Astrocyte of the hippocampus (primary cell): ENCODE results near the gene URB1.
"Not testable (repeated sequence)": the region's sequence is repeated elsewhere in the genome, so short reads cannot be mapped to it uniquely, and the experiment has no call there.

Experiments
- DNase-seq: peaks from one replicate; pipeline ENCODE4 v3.0.0; 2011; ENCODE audit warnings: low read depth, low spot score

Gene URB1

GRCh38 chr21:32298658-32299081 lies 94.1 kb downstream of the URB1 start, which contains the start of gene MRAP:
Gene MRAP (plus strand): TSS chr21:32298855. CDS start chr21:32298972, 117 bp downstream.
- DNase-seq, result no peak

- DNase-seq, result no peak
Observed at GRCh38 chr21:32298148-32298559, 94.7 kb downstream of the URB1 start.

GRCh38 chr21:32297449-32297848 lies 95.4 kb downstream of the URB1 start:
- no peak for DNase-seq

- no peak for DNase-seq
Observed at GRCh38 chr21:32285476-32285875, 107.3 kb downstream of the URB1 start.

GRCh38 chr21:32282992-32283391 lies 109.8 kb downstream of the URB1 start:
- no peak for DNase-seq

GRCh38 chr21:32281531-32281930 lies 111.3 kb downstream of the URB1 start:
- DNase-seq, result no peak

- no peak for DNase-seq
Observed at GRCh38 chr21:32279377-32279680, 113.5 kb downstream of the URB1 start.

- peak; percentile 98 for DNase-seq
Observed at GRCh38 chr21:32278518-32279376, 114.1 kb downstream of the URB1 start, which contains the start of gene MIS18A. Gene MIS18A (minus strand): TSS chr21:32279049. CDS start chr21:32279014, 35 bp downstream.

GRCh38 chr21:32278103-32278502 lies 114.7 kb downstream of the URB1 start:
- no peak for DNase-seq

- DNase-seq, result no peak
Observed at GRCh38 chr21:32276671-32277070, 116.1 kb downstream of the URB1 start.

GRCh38 chr21:32270748-32271147 lies 122.1 kb downstream of the URB1 start:
- no peak for DNase-seq

- DNase-seq, result not testable (repeated sequence)
Observed at GRCh38 chr21:32265321-32265720, 127.5 kb downstream of the URB1 start.

- no peak for DNase-seq
Observed at GRCh38 chr21:32261929-32262328, 130.9 kb downstream of the URB1 start.
